ENCODE results near the gene SLC25A11.

Gene SLC25A11

GRCh38 chr17:4939796-4940554, at the start of gene SLC25A11, which contains the start of gene RNF167:
TSS of gene SLC25A11 (minus strand) at chr17:4940046. CDS start at chr17:4939910, 136 bp downstream.
TSS of gene RNF167 (plus strand) at chr17:4940268. CDS start at chr17:4940910, 642 bp downstream.
- in situ Hi-C loops (cut with MboI; ENCODE audit: low sequenced_read_pairs), result no loop called here

GRCh38 chr17:4987767-4988567, 48.1 kb upstream of the SLC25A11 start:
- in situ Hi-C loops (cut with MboI; ENCODE audit: low sequenced_read_pairs), result no loop called here

- in situ Hi-C loops (cut with MboI; ENCODE audit: low sequenced_read_pairs), result no loop called here
These were observed 47.3 kb upstream of the SLC25A11 start, which contains the start of gene CAMTA2 for GRCh38 chr17:4986951-4987766. TSS of gene CAMTA2 (minus strand) at chr17:4987675. CDS start at chr17:4986222, 1,453 bp downstream.

- in situ Hi-C loops (cut with MboI; ENCODE audit: low sequenced_read_pairs), result no loop called here
These were observed 46.6 kb upstream of the SLC25A11 start for GRCh38 chr17:4986403-4986802.

- in situ Hi-C loops (cut with MboI; ENCODE audit: low sequenced_read_pairs), result no loop called here
These were observed 42.5 kb upstream of the SLC25A11 start for GRCh38 chr17:4982305-4982704.

GRCh38 chr17:4980644-4981216, 40.9 kb upstream of the SLC25A11 start:
- in situ Hi-C loops (cut with MboI; ENCODE audit: low sequenced_read_pairs), result no loop called here

GRCh38 chr17:4978726-4979125, 38.9 kb upstream of the SLC25A11 start:
- in situ Hi-C loops (cut with MboI; ENCODE audit: low sequenced_read_pairs), result no loop called here

GRCh38 chr17:4974115-4974670, 34.3 kb upstream of the SLC25A11 start:
- in situ Hi-C loops (cut with MboI; ENCODE audit: low sequenced_read_pairs), result no loop called here

- in situ Hi-C loops (cut with MboI; ENCODE audit: low sequenced_read_pairs), result no loop called here
These were observed 33.6 kb upstream of the SLC25A11 start for GRCh38 chr17:4973256-4974114.

GRCh38 chr17:4972752-4973151, 32.9 kb upstream of the SLC25A11 start:
- in situ Hi-C loops (cut with MboI; ENCODE audit: low sequenced_read_pairs), result no loop called here

GRCh38 chr17:4972322-4972721, 32.5 kb upstream of the SLC25A11 start:
- in situ Hi-C loops (cut with MboI; ENCODE audit: low sequenced_read_pairs), result no loop called here

- in situ Hi-C loops (cut with MboI; ENCODE audit: low sequenced_read_pairs), result no loop called here
These were observed 32.0 kb upstream of the SLC25A11 start for GRCh38 chr17:4971826-4972225.

GRCh38 chr17:4970273-4970672, 30.4 kb upstream of the SLC25A11 start:
- in situ Hi-C loops (cut with MboI; ENCODE audit: low sequenced_read_pairs), result no loop called here

GRCh38 chr17:4969551-4970173, 29.8 kb upstream of the SLC25A11 start:
- in situ Hi-C loops (cut with MboI; ENCODE audit: low sequenced_read_pairs), result no loop called here

- in situ Hi-C loops (cut with MboI; ENCODE audit: low sequenced_read_pairs), result no loop called here
These were observed 29.3 kb upstream of the SLC25A11 start for GRCh38 chr17:4969047-4969550.

GRCh38 chr17:4968486-4969046, 28.7 kb upstream of the SLC25A11 start:
- in situ Hi-C loops (cut with MboI; ENCODE audit: low sequenced_read_pairs), result no loop called here

GRCh38 chr17:4967539-4968485, 28.0 kb upstream of the SLC25A11 start, which contains the start of gene SPAG7:
TSS of gene SPAG7 (minus strand) at chr17:4967817. CDS start at chr17:4967804, 13 bp downstream.
- in situ Hi-C loops (cut with MboI; ENCODE audit: low sequenced_read_pairs), result no loop called here
